Endothelial cell of umbilical vein (primary cell): ENCODE data around the gene SCAMP2.

Experiments
- MYC ChIP-seq: IDR thresholded peaks from one replicate; pipeline ENCODE4 v1.6.1; 2011; ENCODE audit warnings: mild to moderate bottlenecking, low read depth, low read length
- POLR2A ChIP-seq: IDR thresholded peaks from 2 replicates; pipeline ENCODE4 v1.6.1; 2012; ENCODE audit warnings: low read depth, mild to moderate bottlenecking, control low read depth, low read length
- TF ChIP-seq, protein P1 (sequence below), 2 donors: IDR thresholded peaks; 1 replicate in 1 of 2; 2 replicates in 1 of 2; pipeline ENCODE4 v1.5.1; 2011; ENCODE audit warnings: low read length in 2 of 2, mild to moderate bottlenecking in 2 of 2, moderate library complexity in 2 of 2, control low read depth in 1 of 2, inconsistent platforms in 1 of 2, low read depth in 1 of 2; ENCODE audit not compliant: insufficient read depth in 1 of 2; ENCODE audit errors: extremely low read depth in 1 of 2
- TF ChIP-seq, protein P2 (sequence below): IDR thresholded peaks from 2 replicates; pipeline ENCODE4 v1.6.1; 2011; ENCODE audit not compliant: insufficient read depth, insufficient read length

DNA sequence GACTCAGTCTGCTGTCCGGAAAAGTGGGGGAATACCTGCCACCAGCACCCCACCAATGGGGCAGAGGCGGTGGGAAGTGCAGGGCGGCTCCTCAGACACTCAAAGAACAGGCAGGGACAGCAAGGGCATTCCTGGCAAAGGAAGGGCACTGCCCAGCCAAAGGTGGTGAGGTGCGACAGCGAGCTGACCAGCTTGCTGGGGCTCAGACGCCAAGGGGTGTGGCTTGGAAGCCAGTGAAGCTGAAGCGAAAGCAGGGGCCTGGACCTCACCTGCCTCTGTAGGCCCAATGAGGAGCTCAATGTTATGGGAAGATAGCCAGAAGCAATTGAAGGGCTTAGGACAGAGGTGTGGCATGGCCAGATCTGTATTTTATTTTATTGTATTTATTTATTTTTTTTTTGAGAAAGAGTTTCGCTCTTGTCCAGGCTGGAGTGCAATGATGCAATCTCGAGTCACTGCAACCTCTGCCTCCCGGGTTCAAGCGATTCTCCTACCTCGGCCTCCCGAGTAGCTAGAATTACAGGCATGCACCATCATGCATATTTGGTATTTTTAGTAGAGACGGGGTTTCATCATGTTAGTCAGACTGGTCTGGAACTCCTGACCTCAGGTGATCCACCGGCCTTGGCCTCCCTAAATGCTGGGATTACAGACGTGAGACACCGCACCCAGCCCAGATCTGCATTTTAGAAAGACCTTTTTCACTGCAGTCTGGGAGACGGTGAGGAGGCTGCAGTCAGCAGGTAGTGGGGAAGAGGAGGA, 64.9 kb downstream of the SCAMP2 start:
- TF ChIP-seq, protein P1, sequence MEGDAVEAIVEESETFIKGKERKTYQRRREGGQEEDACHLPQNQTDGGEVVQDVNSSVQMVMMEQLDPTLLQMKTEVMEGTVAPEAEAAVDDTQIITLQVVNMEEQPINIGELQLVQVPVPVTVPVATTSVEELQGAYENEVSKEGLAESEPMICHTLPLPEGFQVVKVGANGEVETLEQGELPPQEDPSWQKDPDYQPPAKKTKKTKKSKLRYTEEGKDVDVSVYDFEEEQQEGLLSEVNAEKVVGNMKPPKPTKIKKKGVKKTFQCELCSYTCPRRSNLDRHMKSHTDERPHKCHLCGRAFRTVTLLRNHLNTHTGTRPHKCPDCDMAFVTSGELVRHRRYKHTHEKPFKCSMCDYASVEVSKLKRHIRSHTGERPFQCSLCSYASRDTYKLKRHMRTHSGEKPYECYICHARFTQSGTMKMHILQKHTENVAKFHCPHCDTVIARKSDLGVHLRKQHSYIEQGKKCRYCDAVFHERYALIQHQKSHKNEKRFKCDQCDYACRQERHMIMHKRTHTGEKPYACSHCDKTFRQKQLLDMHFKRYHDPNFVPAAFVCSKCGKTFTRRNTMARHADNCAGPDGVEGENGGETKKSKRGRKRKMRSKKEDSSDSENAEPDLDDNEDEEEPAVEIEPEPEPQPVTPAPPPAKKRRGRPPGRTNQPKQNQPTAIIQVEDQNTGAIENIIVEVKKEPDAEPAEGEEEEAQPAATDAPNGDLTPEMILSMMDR (IDR thresholded peaks at IDR 0.05; ENCODE audit: extremely low read depth in 1 of 2, insufficient read depth in 1 of 2, low read depth in 1 of 2, low read length in 2 of 2) = no peak
- no peak for TF ChIP-seq MYC
- TF ChIP-seq POLR2A = no peak
- TF ChIP-seq, protein P2, sequence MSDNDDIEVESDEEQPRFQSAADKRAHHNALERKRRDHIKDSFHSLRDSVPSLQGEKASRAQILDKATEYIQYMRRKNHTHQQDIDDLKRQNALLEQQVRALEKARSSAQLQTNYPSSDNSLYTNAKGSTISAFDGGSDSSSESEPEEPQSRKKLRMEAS = no peak
